DMS79 (cell line): Measurements from ENCODE around the gene CBR4.

Experiments
- DNase-seq: peaks from one replicate; lab custom pipeline; 2025; lab: John Stamatoyannopoulos, UW

Gene CBR4

DNA sequence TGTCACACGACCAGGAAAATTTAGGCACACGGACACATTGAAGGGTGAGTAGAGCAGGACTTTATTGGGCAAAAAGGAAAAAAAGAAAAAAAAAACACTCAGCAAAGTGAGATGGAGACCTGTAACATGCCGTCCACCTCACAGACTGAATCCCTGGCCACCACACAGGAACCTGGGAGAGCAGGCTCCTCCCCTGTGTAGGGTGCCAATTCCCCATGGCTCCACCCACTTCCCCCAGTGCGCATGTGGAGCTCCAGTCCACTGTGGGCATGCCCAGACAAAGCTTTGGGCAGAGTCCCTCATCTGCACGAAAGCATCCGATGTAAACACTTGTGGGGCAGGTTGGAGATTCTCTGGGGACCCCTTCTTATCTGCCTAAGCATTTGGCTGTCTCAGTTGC lies 23.6 kb upstream of the CBR4 start:
- DNase-seq = no peak

DNA sequence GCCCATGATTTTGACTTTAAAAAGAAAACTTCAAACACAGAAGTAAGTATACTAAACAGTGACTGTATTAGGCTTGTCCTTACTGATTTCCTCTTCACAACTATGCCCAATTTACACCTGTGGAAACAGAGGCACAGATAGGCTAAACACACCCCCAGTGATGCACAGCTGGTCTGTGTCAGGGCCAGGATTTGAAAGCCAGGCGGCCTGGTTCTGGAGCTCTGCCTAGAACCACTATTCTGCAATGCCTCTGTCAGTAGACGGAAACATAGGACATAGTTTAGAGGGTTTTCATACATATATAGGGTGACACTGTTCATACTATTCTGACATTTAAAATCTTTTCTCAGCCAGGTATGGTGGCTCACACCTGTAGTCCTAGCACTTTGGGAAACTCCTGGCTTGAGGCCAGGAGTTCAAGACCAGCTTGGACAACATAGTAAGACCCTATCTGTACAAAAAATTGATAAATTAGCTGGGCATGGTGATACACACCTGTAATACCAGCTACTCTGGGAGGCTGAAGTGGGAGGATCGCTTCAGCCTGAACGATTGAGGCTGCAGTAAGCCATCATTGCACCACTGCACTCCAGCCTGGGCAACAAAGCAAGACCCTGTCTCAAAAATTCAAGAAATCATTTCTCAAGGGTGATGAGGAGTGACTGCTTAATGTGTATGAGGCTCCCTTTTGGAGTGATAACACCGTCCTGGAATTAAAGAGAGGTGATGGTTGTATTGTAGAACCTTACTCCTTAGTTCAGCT lies 23.0 kb upstream of the CBR4 start:
- DNase-seq = no peak

DNA sequence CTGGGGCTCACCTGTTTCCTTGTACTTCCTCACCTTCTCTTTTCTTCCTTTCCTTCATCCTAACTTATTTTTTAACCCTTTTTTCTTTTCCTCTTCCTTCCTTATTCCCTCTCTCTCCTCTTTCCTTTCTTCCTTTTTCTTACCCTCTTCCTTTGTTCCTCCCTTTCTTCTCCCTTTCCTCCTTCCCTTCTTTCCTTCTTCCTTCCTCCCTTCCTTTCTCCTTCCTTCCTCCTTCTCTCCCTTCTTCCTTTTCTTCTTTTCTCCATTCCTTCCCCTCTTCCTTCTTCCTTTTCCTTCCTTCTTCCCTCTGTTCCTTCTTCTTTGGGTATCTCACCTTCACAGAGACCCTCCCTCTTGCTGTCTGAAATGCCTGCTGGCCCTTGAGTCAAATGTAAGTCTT lies 22.1 kb upstream of the CBR4 start:
- DNase-seq = no peak

DNA sequence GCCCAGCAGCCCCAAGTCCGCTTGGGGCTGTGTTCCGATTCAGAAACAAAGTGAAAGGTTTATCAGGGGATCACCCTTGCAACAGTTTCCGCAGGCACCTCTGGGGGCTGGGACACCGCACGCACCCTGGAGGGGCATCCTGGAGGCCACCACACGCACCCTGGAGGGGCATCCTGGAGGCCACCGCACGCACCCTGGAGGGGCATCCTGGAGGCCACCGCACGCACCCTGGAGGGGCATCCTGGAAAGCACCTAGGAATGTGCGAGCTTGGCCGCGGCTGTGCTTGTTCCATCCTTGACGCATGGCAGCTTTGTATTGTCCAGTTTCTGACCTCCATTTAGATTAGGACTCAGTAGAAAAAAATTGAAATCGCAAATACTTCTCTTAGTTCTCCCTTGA lies 21.3 kb upstream of the CBR4 start:
- DNase-seq = no peak

DNA sequence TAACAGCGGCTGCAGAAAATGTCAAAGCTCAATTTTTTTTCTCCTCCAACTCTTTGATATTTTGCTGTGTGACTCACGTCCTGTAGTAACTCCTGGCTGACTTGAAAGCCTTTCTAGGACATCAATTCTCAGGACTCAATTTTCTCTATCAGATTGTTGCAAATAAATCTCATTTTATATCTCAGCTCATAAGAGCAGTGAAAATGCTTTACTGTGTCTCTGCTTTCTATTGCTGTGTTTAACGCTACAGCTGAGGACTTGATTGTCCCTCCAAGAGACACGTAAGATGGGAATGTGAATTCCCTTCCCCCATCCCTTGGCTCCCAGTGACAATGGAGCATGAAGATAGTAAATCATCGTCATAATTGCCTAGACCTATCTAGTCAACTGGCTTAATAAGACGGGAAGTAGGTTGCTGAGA lies 20.5 kb upstream of the CBR4 start:
- no peak for DNase-seq

DNA sequence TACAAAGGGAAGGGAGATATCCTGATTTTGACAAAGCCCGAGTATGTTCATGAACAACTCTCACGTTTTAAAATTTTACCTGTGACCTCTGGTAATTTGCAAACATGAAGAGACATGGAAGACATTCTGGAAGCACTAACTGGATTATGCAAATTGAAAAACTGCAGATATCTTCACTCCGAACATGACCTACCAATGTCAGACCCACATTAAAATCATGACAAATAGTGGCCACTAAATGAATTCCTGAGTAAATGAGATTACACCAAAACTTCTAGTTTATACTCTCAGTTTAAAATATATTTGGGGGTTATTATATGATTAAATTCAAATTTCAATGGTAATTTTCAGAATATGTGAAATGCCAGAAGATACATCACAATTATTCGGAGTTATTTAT lies 19.9 kb upstream of the CBR4 start:
- no peak for DNase-seq

DNA sequence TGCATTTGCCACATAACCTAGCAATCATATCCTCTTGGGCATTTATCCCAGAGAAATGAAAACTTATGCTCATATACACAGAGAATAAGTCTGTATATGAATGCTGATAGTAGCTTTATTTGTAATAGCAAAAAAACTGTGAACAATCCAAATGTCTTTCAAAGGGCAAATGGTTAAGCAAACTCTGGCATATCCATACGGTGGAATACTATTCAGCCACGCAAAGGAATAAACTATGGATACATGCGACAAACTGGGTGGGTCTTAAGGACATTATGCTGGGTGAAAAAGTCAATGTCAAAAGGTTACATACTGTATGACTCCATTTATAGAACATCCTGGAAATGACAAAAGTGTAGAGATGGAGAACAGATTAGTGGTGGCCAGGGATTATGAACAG lies 17.6 kb upstream of the CBR4 start:
- DNase-seq = no peak

DNA sequence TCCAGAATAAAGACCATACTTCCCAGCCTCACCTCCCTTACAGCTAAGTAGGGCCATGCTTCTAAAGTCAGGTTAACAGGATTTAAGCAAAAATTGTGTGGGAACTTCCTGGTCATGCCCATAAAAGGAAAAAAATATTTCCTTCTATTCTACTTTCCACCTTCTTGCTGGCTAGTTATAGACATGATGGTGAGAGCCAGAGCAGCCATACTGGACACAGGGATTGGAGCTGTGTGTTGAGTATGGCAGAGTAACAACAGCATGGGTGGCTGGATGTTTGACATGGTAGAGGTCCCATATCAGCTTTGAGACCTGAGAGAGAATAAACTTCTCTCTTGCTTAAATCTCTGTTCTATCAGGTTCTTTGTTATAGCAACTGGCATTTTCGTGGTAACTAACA lies 15.1 kb upstream of the CBR4 start:
- DNase-seq = no peak

DNA sequence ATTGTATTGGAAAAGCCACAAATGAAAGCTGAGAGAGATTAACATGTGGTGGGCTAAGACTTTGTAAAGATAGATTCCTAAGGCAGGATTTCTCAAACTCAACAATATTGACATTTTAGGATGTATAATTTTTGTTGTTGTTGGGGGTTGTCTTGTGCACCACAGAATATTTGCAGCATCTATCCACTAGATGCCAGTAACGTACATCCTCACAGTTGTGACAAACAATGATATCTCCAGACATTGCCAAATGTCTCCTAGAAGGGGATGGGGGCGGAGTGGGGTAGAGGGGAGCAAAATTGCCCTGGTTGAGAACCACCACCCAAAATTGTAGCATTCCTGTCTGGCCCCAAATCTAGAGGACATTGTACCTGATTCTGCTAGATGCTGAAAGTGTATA lies 14.7 kb upstream of the CBR4 start:
- no peak for DNase-seq

DNA sequence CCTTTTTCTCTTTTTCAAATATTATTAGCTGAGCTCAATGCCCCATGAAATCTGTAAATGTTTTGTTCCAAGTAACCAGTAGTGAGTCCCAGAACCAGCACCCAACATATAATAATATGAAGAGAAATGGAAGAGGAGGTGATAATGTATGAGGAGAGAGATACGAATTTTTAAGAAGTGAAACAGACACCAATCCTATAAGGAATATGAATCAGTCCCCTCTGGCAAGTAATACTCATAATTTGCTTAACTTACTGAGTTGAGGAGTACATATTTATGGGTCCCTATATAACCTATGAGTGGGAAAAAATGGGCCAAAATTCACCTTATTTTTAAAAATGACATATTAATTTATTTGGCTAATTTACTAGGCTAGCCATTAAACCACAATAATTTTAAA lies 8.4 kb upstream of the CBR4 start:
- DNase-seq = no peak

DNA sequence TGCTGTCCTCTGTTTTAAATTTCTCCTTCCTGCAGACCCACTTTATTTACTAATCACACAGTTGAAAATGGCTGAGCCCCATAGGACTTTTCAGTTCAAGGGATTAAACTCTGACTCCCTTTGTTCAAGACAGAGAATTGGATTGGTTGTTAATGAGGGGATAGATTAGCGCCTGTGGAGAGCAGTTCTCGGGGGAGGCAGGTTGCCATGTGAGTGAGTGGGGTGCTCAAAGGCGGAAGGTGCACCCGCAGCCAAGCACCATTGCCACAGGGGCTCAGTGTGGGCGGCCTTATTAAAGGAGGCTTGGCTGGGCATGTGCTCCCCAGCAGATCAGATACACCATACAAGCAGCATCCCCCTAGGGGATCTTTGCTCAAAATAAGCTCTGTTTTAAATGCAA lies 7.9 kb upstream of the CBR4 start:
- DNase-seq = no peak

DNA sequence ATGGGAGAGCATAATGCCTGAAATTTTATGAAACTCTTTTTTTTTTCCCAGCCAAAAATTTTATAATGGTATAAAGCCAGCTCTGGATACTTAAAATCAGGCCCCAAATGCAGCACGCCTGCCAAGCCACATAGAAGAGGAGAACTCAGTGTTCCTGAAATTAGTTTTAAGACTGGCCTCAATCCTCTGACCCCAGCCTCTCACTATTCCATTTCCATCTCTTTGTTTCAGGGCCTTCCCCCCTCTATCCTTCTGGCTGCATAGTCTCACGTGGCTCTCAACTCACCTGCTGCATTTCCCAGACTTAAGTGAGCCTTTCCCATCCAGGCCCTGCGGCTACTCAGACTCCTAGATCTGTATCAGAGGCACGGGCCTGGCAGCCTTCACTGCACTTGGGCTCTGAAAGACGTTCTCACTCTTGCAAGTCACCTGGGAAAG lies 5.2 kb upstream of the CBR4 start:
- DNase-seq = no peak

DNA sequence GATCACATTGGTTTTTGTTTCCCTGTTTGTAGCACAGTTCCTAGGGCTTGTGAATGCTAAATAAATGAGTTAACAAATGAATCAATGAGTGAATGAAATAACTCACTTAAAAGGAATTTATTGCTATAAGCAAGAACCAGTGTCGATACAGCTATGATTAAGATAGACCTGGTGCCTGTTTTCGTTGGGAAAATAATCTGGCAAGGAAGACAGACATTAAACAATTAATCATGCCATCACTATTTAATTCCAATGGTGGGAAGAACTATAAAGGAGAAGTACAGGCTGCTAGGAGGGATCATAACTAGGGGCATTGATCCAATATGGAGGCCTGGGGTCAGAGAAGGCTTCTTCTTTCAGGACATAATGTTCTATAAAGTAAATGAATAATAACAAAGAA lies 4.5 kb upstream of the CBR4 start:
- DNase-seq = no peak

DNA sequence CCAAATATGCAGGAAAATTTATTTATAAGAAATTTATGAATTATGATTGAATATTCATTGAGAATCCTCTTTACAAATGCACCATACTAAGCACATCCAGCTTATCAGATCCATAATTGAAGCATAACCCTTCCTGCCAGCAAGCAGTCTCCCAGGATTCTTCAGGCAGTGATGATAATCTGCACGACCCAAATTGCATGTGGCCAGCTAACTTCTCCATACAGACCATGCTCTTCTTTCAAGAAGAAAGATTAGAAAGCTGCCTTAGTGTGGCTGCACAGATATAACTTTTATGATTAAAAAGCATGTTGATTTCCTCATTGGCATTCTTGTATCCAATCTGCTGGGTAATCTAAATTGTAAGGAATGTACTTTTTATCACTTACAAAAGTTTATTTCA lies 3.3 kb upstream of the CBR4 start:
- no peak for DNase-seq

DNA sequence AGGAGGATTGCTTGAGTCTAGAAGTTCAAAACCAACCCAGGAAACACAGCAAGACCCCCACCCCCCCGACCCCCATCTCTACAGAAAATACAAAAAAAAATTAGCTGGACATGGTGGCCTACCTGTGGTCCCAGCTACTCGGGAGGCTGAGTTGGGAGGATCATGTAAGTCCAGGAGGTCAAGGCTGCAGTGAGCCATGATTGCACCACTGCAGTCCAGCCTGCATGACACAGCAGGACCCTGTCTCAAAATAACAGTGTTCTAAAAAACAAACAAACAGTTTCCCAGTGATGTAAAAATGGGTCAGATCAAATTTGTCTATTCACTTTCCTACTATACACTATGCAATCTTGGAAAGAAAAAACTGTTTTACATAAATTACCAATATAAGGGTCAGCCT lies 2.0 kb upstream of the CBR4 start:
- DNase-seq = no peak

DNA sequence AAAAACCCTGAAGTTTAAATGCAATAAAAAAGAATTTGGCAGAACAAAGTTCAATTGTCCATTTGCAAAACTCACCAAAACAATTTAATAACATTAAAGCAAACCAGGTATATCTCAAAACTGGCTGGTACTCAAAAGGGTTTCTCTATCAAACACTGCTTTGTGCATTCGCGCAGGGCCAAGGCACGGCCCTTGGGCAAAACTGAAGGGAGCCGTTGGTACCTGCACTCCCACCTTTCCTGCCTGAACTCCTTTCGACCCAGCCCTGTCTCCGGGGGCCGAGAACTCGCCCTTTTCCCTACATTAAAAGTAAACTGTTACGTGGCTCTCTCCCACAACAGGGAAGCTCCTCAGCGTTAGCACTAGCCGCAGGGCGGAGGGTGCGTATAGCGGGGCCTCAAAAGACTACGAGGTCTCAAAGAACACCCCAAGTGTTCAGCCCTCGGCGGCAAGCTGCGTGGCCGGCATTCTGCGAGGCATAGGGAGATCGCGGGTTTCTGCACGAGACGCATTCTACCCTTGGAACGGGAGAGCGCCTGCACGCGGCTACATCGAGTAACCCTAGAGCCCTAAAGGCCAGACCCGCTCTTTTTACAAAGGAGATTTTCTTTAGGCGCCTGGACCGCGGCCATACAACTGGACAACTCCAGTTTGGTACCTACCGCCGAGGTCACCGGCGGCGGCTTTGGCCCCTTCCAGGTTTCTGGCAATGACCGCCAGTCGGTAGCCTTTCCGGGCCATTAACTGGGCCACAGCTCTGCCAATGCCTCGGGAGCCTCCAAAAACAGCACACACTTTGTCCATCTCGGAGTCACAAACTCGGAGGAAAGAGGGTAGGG lies 550 bp downstream of the CBR4 start:
- DNase-seq = no peak

DNA sequence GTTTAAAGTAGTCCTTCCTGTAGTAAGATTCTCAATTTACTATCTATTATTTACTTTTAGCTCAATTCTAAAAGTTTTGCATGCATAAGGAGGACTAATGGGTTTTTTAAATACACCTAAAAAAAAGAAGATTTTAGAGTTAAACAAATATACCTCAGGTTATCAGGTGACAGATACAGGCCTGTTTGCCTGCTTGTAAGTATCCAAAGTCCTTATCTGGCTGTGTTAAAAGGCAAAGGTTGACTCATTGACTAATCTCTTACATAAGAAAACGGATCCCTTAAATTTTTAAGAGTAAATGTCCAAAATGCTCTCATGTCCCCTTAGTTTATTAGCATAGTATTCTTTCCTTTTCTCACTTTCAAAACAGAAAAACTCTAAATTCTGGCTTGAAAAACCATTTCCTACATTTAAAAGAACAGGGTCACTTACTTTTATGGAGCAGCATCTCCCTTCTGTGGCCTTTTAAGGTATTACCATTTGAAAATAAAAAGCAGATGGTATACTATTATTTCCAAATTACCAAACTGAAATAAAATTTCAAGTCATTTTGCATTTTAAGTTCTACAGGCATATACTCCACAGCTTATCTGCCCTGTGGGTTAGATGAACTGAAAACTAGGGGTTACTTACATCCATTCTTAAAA lies 4.5 kb downstream of the CBR4 start:
- no peak for DNase-seq

DNA sequence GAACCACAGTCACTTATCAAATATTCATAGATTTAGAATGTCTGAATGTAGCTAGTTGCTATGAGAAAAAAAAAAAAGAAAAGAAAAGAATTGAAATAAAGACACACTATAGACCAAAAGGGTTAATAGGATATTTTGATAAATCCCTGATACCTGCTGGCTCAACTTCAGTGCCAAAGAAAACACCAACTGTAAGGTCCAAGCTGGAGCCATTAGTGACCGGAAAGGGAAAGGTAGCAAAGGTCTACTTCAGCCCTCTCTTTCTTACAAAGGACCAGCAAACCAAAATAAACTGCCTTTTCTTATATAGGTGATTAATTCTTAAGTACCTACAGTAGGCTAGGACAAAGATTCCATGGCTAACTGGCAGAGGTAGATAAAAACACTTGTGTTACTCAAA lies 9.7 kb downstream of the CBR4 start:
- DNase-seq = no peak

DNA sequence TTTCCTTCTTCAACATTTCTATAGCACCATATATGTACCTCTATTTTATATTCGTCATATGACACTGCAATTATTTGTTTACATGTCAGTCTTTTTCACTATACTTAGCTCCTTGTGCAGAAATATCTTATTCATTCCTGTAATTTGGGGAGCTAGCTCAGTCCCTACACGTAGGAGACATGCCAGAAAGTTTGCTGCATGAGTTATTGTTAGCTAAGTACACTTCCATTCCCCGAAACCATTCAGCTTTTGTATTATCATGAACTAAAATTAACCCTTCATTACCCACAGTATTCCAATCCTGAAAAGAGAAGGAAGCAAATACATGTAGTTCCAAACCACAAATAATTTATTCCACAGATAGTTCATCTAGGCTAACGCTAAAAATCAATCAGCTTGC lies 10.2 kb downstream of the CBR4 start:
- no peak for DNase-seq

DNA sequence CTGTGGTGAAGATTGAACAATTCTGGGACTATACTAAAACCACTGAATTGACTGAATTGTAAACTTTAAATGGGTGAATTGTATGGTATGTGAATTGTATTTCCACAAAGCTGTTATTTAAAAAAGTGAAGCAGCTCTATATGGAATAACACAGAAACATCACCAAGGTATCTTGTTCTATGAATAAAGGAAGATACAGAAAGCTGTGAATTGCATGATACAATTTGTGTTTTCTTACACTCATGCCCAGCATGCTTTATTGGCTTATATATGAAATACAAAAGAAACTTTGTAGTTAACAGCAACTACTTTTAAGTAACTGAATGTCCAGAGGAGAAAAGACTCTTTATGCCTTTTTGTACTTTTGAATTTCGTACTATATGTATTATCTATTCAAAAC lies 11.5 kb downstream of the CBR4 start:
- DNase-seq = no peak

DNA sequence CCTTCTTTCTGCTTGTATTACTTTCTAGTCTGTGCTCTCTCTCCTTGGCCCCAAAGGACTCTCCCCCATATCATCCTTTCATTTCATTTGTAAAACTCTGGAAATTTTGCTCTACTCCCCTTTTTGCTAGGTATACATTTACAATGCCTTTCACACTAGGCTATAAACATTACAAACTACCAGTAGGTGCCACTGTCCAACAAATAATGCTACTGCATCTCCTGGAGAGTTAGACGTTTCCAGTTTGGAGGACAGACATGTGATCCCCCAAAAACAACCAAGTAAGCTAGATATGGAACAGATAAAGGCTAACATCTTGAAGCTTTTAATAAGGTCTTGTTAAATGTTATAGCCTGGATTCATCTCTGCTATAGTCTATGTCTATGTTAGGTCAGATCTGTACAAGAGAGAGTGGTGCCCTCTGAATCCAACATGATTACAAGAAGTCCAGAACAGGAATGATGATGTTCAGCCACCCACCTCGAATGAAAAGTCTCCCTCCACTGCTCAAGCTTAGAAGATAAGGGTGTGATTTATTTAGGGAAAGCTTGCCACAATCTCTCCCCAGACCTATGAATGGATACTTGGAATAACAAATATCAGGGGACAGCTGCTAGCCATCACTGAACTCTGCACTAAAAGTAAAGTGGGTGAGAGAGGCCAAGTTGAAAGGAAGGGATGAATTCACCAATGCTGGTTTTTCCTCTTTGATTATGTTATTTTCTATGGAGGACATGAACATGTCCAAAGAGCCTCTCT lies 14.3 kb downstream of the CBR4 start:
- no peak for DNase-seq

DNA sequence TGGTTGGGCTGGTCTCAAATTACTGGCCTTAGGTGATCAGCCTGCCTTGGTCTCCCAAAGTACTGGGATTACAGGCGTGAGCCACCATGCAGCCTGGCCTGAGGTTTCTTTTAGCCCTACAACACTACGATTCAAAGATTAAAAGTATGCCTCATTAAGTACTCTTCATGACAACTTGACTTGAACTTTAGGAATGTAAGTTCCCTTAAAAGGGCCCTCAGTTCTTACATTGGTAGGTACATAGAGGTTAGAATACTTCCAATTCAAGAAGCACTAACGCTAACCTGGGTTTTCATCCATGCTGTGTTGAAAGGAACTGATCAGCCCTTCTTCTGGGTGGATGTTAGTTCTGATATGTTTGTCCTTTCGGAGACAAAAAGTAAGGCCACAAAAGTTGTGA lies 15.1 kb downstream of the CBR4 start:
- no peak for DNase-seq
